K562 (cell line): ENCODE data around the gene CTIF.

ENCODE experiments used
- CHD4 ChIP-seq: fragments of 200-600 bp; sonication (generic); IDR thresholded peaks from 3 replicates; pipeline ENCODE4 v1.6.1; 2012; ENCODE audit warnings: low read depth, mild to moderate bottlenecking, mixed read lengths, low read length, inconsistent platforms; ENCODE audit not compliant: insufficient read depth, insufficient replicate concordance, poor library complexity, severe bottlenecking
- JUND ChIP-seq, 2 experiments: IDR thresholded peaks; 2 replicates in 1 of 2; 3 replicates in 1 of 2; pipeline ENCODE4 v1.6.1; 2011; ENCODE audit warnings: borderline replicate concordance in 2 of 2, low read depth in 2 of 2, low read length in 2 of 2, improper control_type of control experiment in 1 of 2, missing biosample characterization in 1 of 2, missing genetic modification characterization in 1 of 2, missing genetic modification reagents in 1 of 2
- KAT8 ChIP-seq: fragments of 450-650 bp; IDR thresholded peaks from 2 replicates; pipeline ENCODE4 v1.6.1; 2016; ENCODE audit warnings: low read depth, mild to moderate bottlenecking
- KLF16 ChIP-seq: IDR thresholded peaks from 2 replicates; pipeline ENCODE4 v1.6.1; 2016; ENCODE audit warnings: antibody characterized with exemption
- ZNF174 ChIP-seq: fragments of 250-450 bp; sonication (Bioruptor Pico); IDR thresholded peaks from 2 replicates; pipeline ENCODE4 v1.4.0; 2020; ENCODE audit warnings: mild to moderate bottlenecking
- TF ChIP-seq, protein P1 (sequence below), 3 experiments: IDR thresholded peaks in 2 of 3; conservative IDR thresholded peaks in 1 of 3; 2 replicates each; pipeline ENCODE4 v1.5.1; 2011 to 2012; ENCODE audit warnings: low read length in 3 of 3, mild to moderate bottlenecking in 3 of 3, control low read depth in 2 of 3, improper control_type of control experiment in 1 of 3, inconsistent platforms in 1 of 3, low read depth in 1 of 3, mixed read lengths in 1 of 3, moderate library complexity in 1 of 3; ENCODE audit not compliant: insufficient read depth in 2 of 3

DNA sequence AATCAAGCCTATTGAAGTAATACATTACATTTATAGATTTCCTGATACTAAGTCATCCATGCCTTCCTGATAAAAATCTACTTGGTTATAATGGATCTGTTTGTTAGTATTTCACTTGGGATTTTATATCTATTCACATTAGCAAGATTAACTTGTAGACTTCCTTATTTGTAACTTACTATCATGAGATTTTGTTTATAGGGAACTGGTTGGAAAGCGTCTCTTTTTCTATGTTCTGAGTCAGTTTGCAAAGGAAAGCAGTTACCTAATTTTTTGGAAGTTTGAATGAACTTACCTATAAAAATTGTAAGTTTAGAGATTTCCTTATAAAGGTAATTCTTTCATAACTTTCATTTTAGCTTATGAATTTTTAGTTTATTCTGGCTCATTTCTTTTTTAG lies 270.5 kb downstream of the CTIF start:
- TF ChIP-seq KAT8 (no peak), ZNF174 (CRISPR knock-in tag) (no peak), JUND (IDR thresholded peaks at IDR 0.05; ENCODE audit: borderline replicate concordance, low read depth, low read length) (no peak), JUND (tag; IDR thresholded peaks at IDR 0.05; ENCODE audit: borderline replicate concordance, low read depth, low read length) (no peak), KLF16 (no peak), CHD4 (no peak)
- TF ChIP-seq, protein P1, sequence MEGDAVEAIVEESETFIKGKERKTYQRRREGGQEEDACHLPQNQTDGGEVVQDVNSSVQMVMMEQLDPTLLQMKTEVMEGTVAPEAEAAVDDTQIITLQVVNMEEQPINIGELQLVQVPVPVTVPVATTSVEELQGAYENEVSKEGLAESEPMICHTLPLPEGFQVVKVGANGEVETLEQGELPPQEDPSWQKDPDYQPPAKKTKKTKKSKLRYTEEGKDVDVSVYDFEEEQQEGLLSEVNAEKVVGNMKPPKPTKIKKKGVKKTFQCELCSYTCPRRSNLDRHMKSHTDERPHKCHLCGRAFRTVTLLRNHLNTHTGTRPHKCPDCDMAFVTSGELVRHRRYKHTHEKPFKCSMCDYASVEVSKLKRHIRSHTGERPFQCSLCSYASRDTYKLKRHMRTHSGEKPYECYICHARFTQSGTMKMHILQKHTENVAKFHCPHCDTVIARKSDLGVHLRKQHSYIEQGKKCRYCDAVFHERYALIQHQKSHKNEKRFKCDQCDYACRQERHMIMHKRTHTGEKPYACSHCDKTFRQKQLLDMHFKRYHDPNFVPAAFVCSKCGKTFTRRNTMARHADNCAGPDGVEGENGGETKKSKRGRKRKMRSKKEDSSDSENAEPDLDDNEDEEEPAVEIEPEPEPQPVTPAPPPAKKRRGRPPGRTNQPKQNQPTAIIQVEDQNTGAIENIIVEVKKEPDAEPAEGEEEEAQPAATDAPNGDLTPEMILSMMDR (IDR thresholded peaks at IDR 0.05 in 2 of 3, conservative IDR thresholded peaks at IDR 0.05 in 1 of 3; ENCODE audit: insufficient read depth in 2 of 3, low read depth in 1 of 3, low read length in 3 of 3) = no peak
